ENCODE data around the gene ICE1.

DNA sequence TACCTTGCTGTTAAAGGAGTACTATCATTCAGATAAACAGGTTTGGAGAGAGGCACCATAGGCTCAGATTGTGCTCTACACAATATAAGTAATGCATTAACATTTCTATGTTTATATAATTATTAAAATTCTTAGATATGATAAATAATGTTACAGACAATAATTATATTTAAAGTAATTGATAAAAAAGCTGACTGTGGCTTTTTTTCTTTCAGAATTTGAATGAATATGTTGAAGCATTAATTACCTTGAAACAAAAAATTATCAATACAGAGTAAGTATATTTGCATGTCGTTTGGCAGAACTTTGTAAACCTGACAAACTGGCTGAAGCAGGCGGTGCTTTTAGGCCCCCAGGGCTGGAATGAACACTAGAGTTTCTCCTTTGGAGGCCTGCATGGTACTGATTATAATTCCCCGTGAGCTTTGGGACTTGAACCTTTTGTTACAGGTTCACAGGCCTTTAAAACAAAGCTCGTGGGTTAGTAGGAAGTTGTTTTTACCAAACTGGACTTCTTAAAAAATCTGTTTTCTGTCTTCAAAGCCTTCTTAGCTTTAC is 13.8 kb downstream of the ICE1 start:
- TF ChIP-seq POLR2A (IDR thresholded peaks at IDR 0.05; ENCODE audit: low read length), result no peak
- no peak for TF ChIP-seq GATA1 (IDR thresholded peaks at IDR 0.05; ENCODE audit: low read depth, low read length)
